Measurements from ENCODE around the gene ITGA1. TPM values are rescaled to one million over a fixed set of nuclear protein-coding genes. Genes with fewer than 3 reads are reported as not detected.

Gene ITGA1
- total and polyA plus RNA-seq, 2 of the 13 experiments (the other 11 are each of a cell fraction or from before 2014, with no cell fraction given): 23.1 to 28.6 TPM

- FAIRE-seq: no peak
- intact Hi-C loops (cut with micrococcal nuclease; ENCODE audit: unreplicated experiment) (no loop called here), in situ Hi-C loops (cut with HindIII; ENCODE audit: extremely low pct_ligation_motif_present, low pct_unique_long_range_greater_than_20kb) (no loop called here)
- no peak overlapping the region for H2AFZ ChIP-seq (ENCODE audit: low read length)
- no peaks in the 10 kb centered on the region for H3K9me3 ChIP-seq (ENCODE audit: low read length)
- H3K4me2 ChIP-seq (ENCODE audit: low read depth, low read length): no peak overlapping the region
- no peak overlapping the region for H3K27ac ChIP-seq (ENCODE audit: extremely low read length, insufficient read depth, low read length)
- TF ChIP-seq ZNF549 (CRISPR knock-in tag; IDR thresholded peaks at IDR 0.05) (no peak), CHD2 (IDR thresholded peaks at IDR 0.05; ENCODE audit: low read depth, low read length) (no peak), SMYD3 (CRISPR knock-in tag; IDR thresholded peaks at IDR 0.05) (no peak), SKI (IDR thresholded peaks at IDR 0.05; ENCODE audit: partially characterized antibody) (no peak), HNRNPLL (IDR thresholded peaks at IDR 0.05; ENCODE audit: low read depth, low read length, poor library complexity, severe bottlenecking) (no peak), TARDBP (CRISPR knock-in tag; IDR thresholded peaks at IDR 0.05) (no peak), ARID5B (CRISPR knock-in tag; IDR thresholded peaks at IDR 0.05) (no peak), MIER2 (CRISPR knock-in tag; IDR thresholded peaks at IDR 0.05) (no peak), TBP (CRISPR knock-in tag; IDR thresholded peaks at IDR 0.05) (no peak), HOXA3 (CRISPR knock-in tag; IDR thresholded peaks at IDR 0.05) (no peak), ZNF788 (CRISPR knock-in tag; IDR thresholded peaks at IDR 0.05; ENCODE audit: borderline replicate concordance) (no peak), SOX6 (IDR thresholded peaks at IDR 0.05) (no peak), SOX6 (CRISPR knock-in tag; IDR thresholded peaks at IDR 0.05) (no peak), TBX2 (CRISPR knock-in tag; IDR thresholded peaks at IDR 0.05; ENCODE audit: borderline replicate concordance) (no peak), TOE1 (CRISPR knock-in tag; IDR thresholded peaks at IDR 0.05) (no peak)
- H4K20me1 ChIP-seq (ENCODE audit: insufficient read depth, low read length): no peaks in the 10 kb centered on the region
- peaks cover 2 to 13% of the 10 kb centered on the region in 2 experiments; a peak in 4 of 5 replicates for H3K36me3 ChIP-seq (replicated peaks in 1 of 2; ENCODE audit: control insufficient read depth in 1 of 2, insufficient read depth in 2 of 2, low read length in 2 of 2)
- no TSS peak for BruUV-seq (replicated peaks)
- no peak for DNase-seq (ENCODE audit: low spot score)
- no peak for ATAC-seq
- peaks cover 29% of the 10 kb centered on the region for H3K4me1 ChIP-seq (ENCODE audit: insufficient read depth, low read length)
- H3K4me3 ChIP-seq (replicated peaks in 1 of 3; ENCODE audit: insufficient read depth in 1 of 3, low read depth in 2 of 3, low read length in 3 of 3): no peak overlapping the region
- ChIA-PET CTCF (ENCODE audit: low intra/inter-chr PET ratio, low total read pairs) (no interaction called here), POLR2A (no interaction called here)
- H3K79me2 ChIP-seq (ENCODE audit: insufficient read depth, low read length): no peaks in the 10 kb centered on the region
- no peaks in the 10 kb centered on the region for H3K27me3 ChIP-seq (ENCODE audit: control insufficient read depth in 1 of 2, insufficient read depth in 2 of 2, low read length in 2 of 2)
- H3K9ac ChIP-seq (ENCODE audit: insufficient read depth, low read depth, low read length): no peak overlapping the region
- 73% methylated on average over 5 of the region's 5 CpGs for WGBS (ENCODE audit: low lambda C conversion rate)
Measured at GRCh38 chr5:52888363-52888762, 100.6 kb downstream of the ITGA1 start.

Measured in HepG2 (cell line).